NCI-H1417 (cell line): ENCODE measurements around the gene FHAD1.

Source experiments
- DNase-seq, 3 experiments: peaks; one replicate each; lab custom pipeline; 2025; lab: John Stamatoyannopoulos, UW

Gene FHAD1

GRCh38 chr1:15248216-15248615 is 1.2 kb downstream of the FHAD1 start:
- DNase-seq, result no peak

GRCh38 chr1:15249081-15249480 is 2.1 kb downstream of the FHAD1 start:
- DNase-seq, result no peak

GRCh38 chr1:15251857-15252835 is 5.1 kb downstream of the FHAD1 start:
- peak in 1 of 3 experiments; percentile 13 for DNase-seq

- no peak for DNase-seq
Measured at GRCh38 chr1:15254559-15254958, 7.5 kb downstream of the FHAD1 start.

- no peak for DNase-seq
Measured at GRCh38 chr1:15255582-15256149, 8.6 kb downstream of the FHAD1 start.

- no peak for DNase-seq
Measured at GRCh38 chr1:15256584-15256983, 9.6 kb downstream of the FHAD1 start.

- no peak for DNase-seq
Measured at GRCh38 chr1:15257309-15257708, 10.3 kb downstream of the FHAD1 start.

- no peak for DNase-seq
Measured at GRCh38 chr1:15258833-15259621, 12.0 kb downstream of the FHAD1 start.

GRCh38 chr1:15259622-15260007 is 12.6 kb downstream of the FHAD1 start:
- no peak for DNase-seq

- DNase-seq, result no peak
Measured at GRCh38 chr1:15260418-15261154, 13.6 kb downstream of the FHAD1 start.

GRCh38 chr1:15261155-15262002 is 14.4 kb downstream of the FHAD1 start:
- DNase-seq, result no peak

GRCh38 chr1:15262003-15262377 is 15.0 kb downstream of the FHAD1 start:
- DNase-seq, result no peak

GRCh38 chr1:15262706-15263105 is 15.7 kb downstream of the FHAD1 start:
- DNase-seq, result no peak

GRCh38 chr1:15264769-15265168 is 17.7 kb downstream of the FHAD1 start:
- DNase-seq, result no peak

- DNase-seq, result no peak
Measured at GRCh38 chr1:15271196-15271595, 24.2 kb downstream of the FHAD1 start.

GRCh38 chr1:15272009-15272781 is 25.2 kb downstream of the FHAD1 start:
- peak; percentile 46 to 76 (median 75) for DNase-seq

- no peak for DNase-seq
Measured at GRCh38 chr1:15272782-15273127, 25.7 kb downstream of the FHAD1 start.

- no peak for DNase-seq
Measured at GRCh38 chr1:15273274-15273673, 26.3 kb downstream of the FHAD1 start.

- no peak for DNase-seq
Measured at GRCh38 chr1:15275921-15276683, 29.1 kb downstream of the FHAD1 start.
